Measurements from ENCODE around the gene CDK17.
"Not testable (repeated sequence)": the region's sequence is repeated elsewhere in the genome, so short reads cannot be mapped to it uniquely, and the experiment has no call there.

Gene CDK17

GRCh38 chr12:96393229-96393628, 7.0 kb downstream of the CDK17 start:
- DNase-seq (ENCODE audit: low read depth in 3 of 3): not testable (repeated sequence)

DNA sequence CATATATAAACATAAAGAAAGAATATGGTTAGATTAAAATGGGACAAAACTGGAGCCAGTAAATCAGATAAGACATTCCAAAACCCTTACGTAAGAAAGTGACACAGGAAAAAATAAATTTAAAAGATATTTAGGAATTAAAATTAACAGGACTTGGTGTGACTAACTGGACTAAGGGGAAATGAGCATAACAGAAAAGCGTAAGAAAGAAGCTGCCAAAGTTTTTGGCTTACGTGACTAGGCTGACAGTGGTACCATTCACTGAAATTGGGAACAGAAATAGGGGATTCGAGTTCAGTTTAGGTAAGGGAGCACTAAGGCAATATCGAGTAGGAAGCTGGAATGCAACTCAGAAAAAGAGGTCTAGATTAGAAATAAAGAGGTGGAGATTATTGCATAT, 7.8 kb downstream of the CDK17 start:
- no peak for DNase-seq (ENCODE audit: low read depth in 3 of 3)

DNA sequence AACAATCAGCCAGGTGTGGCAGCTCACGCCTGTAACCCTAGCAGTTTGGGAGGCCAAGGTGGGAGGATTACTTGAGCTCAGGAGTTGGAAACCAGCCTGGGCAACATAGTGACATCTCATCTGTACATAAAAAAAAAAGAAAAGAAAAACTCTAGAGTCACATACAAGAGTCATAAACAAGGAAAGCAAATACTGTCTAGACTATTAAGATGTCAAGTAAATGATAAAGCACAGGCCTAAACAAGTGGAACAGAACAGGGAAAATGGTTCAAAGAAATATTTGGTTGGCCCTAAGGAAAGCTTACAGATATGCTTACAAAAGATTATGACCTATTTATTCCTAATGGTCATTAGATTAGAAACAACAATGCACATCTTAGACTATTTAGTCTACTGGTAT, 12.3 kb downstream of the CDK17 start:
- no peak for DNase-seq (ENCODE audit: low read depth in 3 of 3)

GRCh38 chr12:96386794-96387193, 13.4 kb downstream of the CDK17 start:
- DNase-seq (ENCODE audit: low read depth in 3 of 3): no peak

- DNase-seq (ENCODE audit: low read depth in 3 of 3): no peak
These were observed 16.2 kb downstream of the CDK17 start for GRCh38 chr12:96383991-96384390.

GRCh38 chr12:96383371-96383770, 16.9 kb downstream of the CDK17 start:
- DNase-seq (ENCODE audit: low read depth in 3 of 3): no peak

GRCh38 chr12:96379743-96380142, 20.5 kb downstream of the CDK17 start:
- not testable (repeated sequence) for DNase-seq (ENCODE audit: low read depth in 3 of 3)

DNA sequence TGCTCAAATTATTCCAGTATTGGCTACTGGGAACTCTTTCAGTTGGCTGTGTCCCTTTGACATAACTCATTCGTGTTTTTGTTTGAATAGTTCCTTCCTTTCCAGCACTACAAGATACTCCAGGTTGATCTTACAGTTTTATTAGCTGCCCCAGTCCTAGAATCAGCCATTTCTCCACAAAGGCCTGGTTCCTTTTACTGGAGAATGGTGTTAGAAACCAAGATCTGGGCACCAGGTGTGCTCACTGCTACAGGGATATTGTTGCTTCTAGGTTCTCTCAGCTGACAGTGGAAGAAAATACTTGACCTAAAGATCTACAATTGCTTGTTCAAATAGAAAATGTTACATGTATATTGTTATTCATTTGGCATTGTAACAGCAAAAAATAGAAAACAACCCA, 21.9 kb downstream of the CDK17 start:
- DNase-seq (ENCODE audit: low read depth in 3 of 3): no peak

GRCh38 chr12:96376865-96377264, 23.4 kb downstream of the CDK17 start:
- DNase-seq (ENCODE audit: low read depth in 3 of 3): no peak

DNA sequence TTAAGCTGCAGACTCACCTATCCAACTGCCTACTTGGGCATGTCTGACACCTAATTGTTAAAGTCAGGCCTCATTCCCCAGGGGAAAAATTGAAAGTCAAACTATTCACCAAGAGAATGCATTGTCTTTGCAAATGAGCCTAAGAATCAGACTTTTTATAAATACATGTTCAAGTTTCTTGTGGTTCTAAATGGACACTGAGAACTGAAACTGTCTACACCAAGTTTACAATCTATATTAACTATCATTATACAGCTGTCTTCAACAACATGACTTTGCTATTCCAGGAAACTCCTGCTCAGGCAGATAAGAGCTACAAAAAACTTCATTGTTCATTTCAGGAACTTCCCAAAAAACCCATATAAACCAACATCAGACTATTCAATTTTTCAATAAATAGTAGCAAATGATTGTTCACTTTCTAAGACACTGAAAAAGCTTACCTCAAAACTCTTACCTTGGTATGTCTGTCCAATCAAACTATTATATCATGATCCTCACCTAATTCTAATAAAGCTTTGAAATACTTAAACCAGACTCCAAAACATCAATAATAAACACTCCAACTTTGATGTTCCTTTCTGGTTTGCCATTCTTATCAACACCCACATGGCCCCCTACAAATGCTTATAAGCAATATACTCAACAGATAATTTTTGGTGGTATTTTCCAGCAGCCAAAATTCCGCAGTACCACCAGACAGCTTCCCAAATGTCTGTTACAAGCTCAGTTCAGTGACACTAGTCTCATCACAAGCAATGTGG, 24.2 kb downstream of the CDK17 start:
- DNase-seq (ENCODE audit: low read depth in 3 of 3): no peak

- DNase-seq (ENCODE audit: low read depth in 3 of 3): no peak
These were observed 25.1 kb downstream of the CDK17 start for GRCh38 chr12:96375170-96375569.

- no peak for DNase-seq (ENCODE audit: low read depth in 3 of 3)
These were observed 28.2 kb downstream of the CDK17 start for GRCh38 chr12:96371790-96372699.

DNA sequence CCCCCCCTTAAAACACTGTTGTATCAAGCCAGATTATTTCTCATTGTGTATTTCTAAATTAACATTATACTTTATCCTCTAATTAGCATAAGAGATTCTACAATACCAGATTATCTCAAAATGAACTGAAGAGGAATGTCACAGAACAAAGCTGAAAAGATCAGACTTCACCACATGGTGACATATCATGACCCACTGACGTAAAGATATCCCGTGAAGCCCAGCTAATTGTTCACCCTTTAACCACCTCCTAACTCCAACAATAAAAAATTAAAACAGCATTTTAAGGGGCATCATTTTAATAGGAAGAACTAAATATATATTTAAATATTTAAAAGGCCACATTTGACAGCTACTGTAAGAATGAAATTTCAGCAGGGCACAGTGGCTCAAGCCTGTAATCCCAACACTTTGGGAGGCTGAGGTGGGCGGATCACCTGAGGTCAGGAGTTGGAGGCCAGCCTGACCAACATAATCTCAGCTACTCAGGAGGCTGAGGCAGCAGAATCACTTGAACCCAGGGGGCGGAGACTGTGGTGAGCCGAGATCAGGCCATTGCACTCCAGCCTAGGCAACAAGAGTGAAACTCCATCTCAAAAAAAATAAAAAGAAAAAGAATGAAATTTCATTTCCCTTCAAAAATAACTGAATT, 29.0 kb downstream of the CDK17 start:
- DNase-seq (ENCODE audit: low read depth in 3 of 3): no peak

DNA sequence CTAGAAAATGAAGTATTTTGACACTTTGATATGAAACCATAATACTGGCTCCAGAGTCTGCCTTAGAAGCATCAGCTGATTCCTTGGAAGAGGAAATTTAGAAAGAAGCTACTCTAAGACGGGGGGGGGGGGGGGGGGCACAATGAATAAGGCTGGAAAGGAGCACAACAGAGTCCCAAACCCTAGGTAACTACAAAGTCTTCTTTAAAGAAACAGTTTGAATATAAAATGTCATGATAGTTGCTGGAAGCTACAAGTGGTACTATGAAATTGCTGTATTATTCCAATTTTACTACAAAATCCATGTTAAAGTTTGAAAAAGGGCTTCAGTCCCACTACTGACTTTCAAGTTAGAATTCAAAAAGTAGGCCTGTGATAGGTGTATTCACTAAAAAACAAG, 31.6 kb downstream of the CDK17 start:
- no peak for DNase-seq (ENCODE audit: low read depth in 3 of 3)

- no peak for DNase-seq (ENCODE audit: low read depth in 3 of 3)
These were observed 32.0 kb downstream of the CDK17 start for GRCh38 chr12:96368233-96368632.

DNA sequence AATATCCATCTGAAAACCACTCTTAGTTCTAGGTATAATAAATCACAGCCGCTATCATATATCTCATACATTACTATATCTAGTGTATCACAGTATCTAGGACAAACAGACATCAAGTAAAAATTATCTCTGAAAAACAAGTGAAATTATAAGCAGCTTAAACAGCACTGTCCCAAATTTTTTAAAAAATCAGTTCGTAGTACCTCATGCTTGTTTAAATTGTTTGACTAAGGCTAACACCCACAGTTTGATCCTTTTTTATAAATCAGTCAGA, 33.9 kb downstream of the CDK17 start:
- no peak for DNase-seq (ENCODE audit: low read depth in 3 of 3)

- DNase-seq (ENCODE audit: low read depth in 3 of 3): no peak
These were observed 34.4 kb downstream of the CDK17 start for GRCh38 chr12:96365604-96366380.

GRCh38 chr12:96364092-96364700, 36.0 kb downstream of the CDK17 start:
- no peak for DNase-seq (ENCODE audit: low read depth in 3 of 3)

DNA sequence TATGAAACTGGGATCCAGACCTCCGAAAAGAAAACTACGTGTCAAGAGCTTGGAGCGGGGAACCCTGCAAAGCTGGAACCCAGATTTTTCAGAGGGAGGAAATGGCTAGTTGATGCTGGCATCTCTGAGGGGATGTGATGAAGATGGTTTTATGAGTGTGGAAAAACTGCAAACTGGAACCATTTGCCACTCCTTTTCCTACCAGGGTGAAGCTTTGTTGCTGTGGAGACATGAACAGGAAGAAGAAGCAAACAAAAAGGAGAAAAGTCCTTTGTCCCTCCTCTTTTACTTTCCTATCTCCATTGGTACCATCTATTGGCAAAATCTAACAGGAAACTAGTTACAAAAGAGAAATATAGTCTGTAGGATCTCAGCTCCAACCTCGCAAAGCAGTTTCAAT, 39.2 kb downstream of the CDK17 start:
- no peak for DNase-seq (ENCODE audit: low read depth in 3 of 3)

DNA sequence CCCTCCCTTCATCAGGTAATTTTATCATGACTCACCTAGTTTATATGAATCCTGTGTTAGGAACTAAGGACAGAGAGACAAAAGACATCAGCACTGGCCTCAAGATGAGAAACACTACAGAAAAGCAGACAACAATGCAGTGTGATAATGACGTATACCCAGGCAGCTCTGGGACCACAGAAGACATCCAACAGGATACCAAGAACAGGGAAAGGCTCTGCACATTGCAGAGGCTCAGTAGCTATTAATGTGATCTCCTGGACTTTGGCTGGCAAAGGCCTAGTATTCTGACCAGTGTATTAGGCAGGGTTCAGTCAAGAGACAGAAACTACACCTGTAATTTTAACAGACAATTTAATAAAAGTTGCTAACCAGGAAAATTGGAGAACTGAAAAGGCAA, 39.7 kb downstream of the CDK17 start:
- no peak for DNase-seq (ENCODE audit: low read depth in 3 of 3)

DNA sequence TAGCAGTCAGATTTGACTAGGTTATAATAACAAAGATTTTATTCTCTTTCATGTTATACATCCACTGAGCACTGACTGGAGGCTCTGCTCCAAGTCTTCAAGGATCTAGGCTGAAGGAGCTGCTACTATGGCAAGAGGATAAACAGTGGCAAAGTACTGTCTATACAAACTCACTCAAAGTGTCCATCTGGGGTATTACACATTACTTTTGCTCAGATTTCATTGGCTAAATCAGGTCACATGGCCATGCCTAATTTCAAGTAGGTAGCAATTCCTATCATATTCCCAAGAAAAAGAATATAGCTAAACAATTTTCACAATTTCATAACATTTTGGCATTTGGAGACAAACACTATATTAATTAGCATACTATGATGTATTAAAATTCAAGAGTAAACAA, 40.9 kb downstream of the CDK17 start:
- no peak for DNase-seq (ENCODE audit: low read depth in 3 of 3)

DNA sequence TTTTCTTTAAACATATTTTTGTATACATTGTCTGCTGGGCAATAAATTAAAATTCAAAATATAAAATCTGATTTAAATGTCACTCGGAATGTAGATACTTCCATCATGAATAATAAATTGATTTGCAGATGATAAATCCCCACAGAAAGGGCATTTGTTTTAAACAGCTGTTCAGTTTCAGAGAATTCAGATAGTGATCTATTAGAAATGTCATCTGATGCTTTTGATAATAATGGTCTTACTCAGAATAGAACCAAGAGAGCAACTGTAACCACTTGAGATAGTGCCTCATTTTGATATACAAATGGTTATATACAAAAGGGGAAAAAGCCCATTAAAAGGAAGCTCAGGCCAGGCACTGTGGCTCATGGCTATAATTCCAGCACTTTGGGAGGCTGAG, 43.4 kb downstream of the CDK17 start:
- no peak for DNase-seq (ENCODE audit: low read depth in 3 of 3)

Data from stimulated activated CD4-positive, alpha-beta T cell treated with anti-CD3 and anti-CD28 coated beads, TNF-alpha, amount 100 ng/mL, for 48 hours (primary cell).